HepG2 (cell line): ENCODE measurements around the gene CASZ1. TPM values are rescaled to one million over a fixed set of nuclear protein-coding genes. Genes with fewer than 3 reads are reported as not detected.

ENCODE experiments used
- AGO2 ChIP-seq: fragments of 200-400 bp; formaldehyde crosslinking; optimal IDR thresholded peaks from 2 replicates; pipeline ENCODE3; 2017; ENCODE audit warnings: mild to moderate bottlenecking, low read depth, low read length, moderate library complexity
- ARID4A ChIP-seq: sonication (generic); formaldehyde crosslinking; IDR thresholded peaks from 2 replicates; pipeline ENCODE4 v1.5.0; 2020; ENCODE audit warnings: mild to moderate bottlenecking, missing genetic modification reagents, borderline replicate concordance
- GFI1 ChIP-seq: sonication (generic); formaldehyde crosslinking; IDR thresholded peaks from 2 replicates; pipeline ENCODE4 v1.5.0; 2020; ENCODE audit warnings: missing genetic modification reagents, mild to moderate bottlenecking, borderline replicate concordance
- HMGA1 ChIP-seq: sonication (generic); formaldehyde crosslinking; conservative IDR thresholded peaks from 2 replicates; pipeline ENCODE4 v1.4.0; 2020; ENCODE audit warnings: missing genetic modification reagents
- LCORL ChIP-seq, 2 experiments: fragments of 450-650 bp in 1 of 2; sonication (generic) in 1 of 2; formaldehyde crosslinking in 1 of 2; IDR thresholded peaks; 2 replicates each; pipeline versions ENCODE4 v1.5.0 to v1.6.1; 2017 to 2020; ENCODE audit warnings: antibody characterized with exemption in 1 of 2, missing genetic modification reagents in 1 of 2
- MIER3 ChIP-seq: IDR thresholded peaks from 2 replicates; pipeline ENCODE4 v1.6.1; 2016; ENCODE audit warnings: missing compliant biosample characterization, borderline replicate concordance
- PPARG ChIP-seq: conservative IDR thresholded peaks from 2 replicates; pipeline ENCODE4 v1.6.1; 2016; ENCODE audit warnings: missing biosample characterization, missing genetic modification reagents
- RAD21 ChIP-seq: fragments of 450-650 bp; formaldehyde crosslinking; IDR thresholded peaks from 2 replicates; pipeline ENCODE4 v1.5.0; 2020; ENCODE audit warnings: mild to moderate bottlenecking
- RNF2 ChIP-seq: fragments of 450-650 bp; conservative IDR thresholded peaks from 2 replicates; pipeline ENCODE4 v1.6.1; 2016; ENCODE audit warnings: low read depth
- SNAI1 ChIP-seq: sonication (generic); formaldehyde crosslinking; IDR thresholded peaks from 2 replicates; pipeline ENCODE4 v1.5.0; 2020; ENCODE audit warnings: mild to moderate bottlenecking, missing genetic modification reagents, borderline replicate concordance
- STAT6 ChIP-seq: sonication (generic); formaldehyde crosslinking; IDR thresholded peaks from 2 replicates; pipeline ENCODE4 v1.4.0; 2020; ENCODE audit warnings: missing genetic modification reagents, mild to moderate bottlenecking, borderline replicate concordance
- TFE3 ChIP-seq: IDR thresholded peaks from 2 replicates; pipeline ENCODE4 v1.6.1; 2016
- ZBTB7A ChIP-seq: sonication (generic); formaldehyde crosslinking; IDR thresholded peaks from 2 replicates; pipeline ENCODE4 v1.8.0; 2022; ENCODE audit warnings: mild to moderate bottlenecking, missing genetic modification reagents
- ZFP90 ChIP-seq: sonication (generic); formaldehyde crosslinking; IDR thresholded peaks from 2 replicates; pipeline ENCODE4 v1.8.0; 2022; ENCODE audit warnings: missing genetic modification reagents, mild to moderate bottlenecking, inconsistent platforms, borderline replicate concordance
- ZNF224 ChIP-seq: sonication (generic); formaldehyde crosslinking; IDR thresholded peaks from 2 replicates; pipeline ENCODE4 v1.5.0; 2020; ENCODE audit warnings: mild to moderate bottlenecking, missing genetic modification reagents
- ZNF326 ChIP-seq: sonication (generic); formaldehyde crosslinking; IDR thresholded peaks from 2 replicates; pipeline ENCODE4 v1.4.0; 2020; ENCODE audit warnings: missing genetic modification reagents, borderline replicate concordance
- ZSCAN22 ChIP-seq: sonication (generic); formaldehyde crosslinking; IDR thresholded peaks from 2 replicates; pipeline ENCODE4 v1.4.0; 2020; ENCODE audit warnings: mild to moderate bottlenecking, missing genetic modification reagents
- polyA plus RNA-seq, 8 experiments: library from polyadenylated mRNA; depleted of rRNA in 3 of 8; stranded (reverse) in 7 of 8; unstranded in 1 of 8; fragments of >200 nt; fragmentation: Illumina TruSeq in 4 of 8; extraction: Trizol in 4 of 8; gene quantifications; 2 replicates each; pipeline versions ENCODE4 v1.2.1 to v1.2.3, GENCODE V29; 2011 to 2016; ENCODE audit warnings: low read depth in 4 of 8, missing spikeins in 1 of 8, mixed read lengths in 1 of 8; ENCODE audit not compliant: insufficient read depth in 1 of 8
- total RNA-seq, 5 experiments: library from RNA; depleted of rRNA; stranded (reverse); fragments of >200 nt; fragmentation: Illumina TruSeq; extraction: Trizol; gene quantifications; 2 replicates each; pipeline ENCODE4 v1.2.3, GENCODE V29; 2016; ENCODE audit warnings: low read depth in 1 of 5
- TF ChIP-seq, protein P1 (sequence below): sonication (generic); formaldehyde crosslinking; IDR thresholded peaks from 2 replicates; pipeline ENCODE4 v1.9.0; 2022; ENCODE audit warnings: low read depth, missing genetic modification reagents

The CASZ1 gene
- total and polyA plus RNA-seq, 2 of the 13 experiments (the other 11 are each of a cell fraction or from before 2014, with no cell fraction given) = 1.9 to 3.7 TPM

GRCh38 chr1:10685808-10686403, 110.5 kb downstream of the CASZ1 start (continued):
- TF ChIP-seq HMGA1 (CRISPR knock-in tag) = no peak
- TF ChIP-seq TFE3 (CRISPR knock-in tag) = 0 out of 2 replicates have a peak, but pooled peaks have one; percentile 8
- TF ChIP-seq GFI1 = peak; percentile 47; the same call in 1 of the 2 replicates
- no peak for TF ChIP-seq STAT6
- TF ChIP-seq ARID4A (CRISPR knock-in tag) = no peak; the same call in 1 of the 2 replicates
- TF ChIP-seq, protein P1, sequence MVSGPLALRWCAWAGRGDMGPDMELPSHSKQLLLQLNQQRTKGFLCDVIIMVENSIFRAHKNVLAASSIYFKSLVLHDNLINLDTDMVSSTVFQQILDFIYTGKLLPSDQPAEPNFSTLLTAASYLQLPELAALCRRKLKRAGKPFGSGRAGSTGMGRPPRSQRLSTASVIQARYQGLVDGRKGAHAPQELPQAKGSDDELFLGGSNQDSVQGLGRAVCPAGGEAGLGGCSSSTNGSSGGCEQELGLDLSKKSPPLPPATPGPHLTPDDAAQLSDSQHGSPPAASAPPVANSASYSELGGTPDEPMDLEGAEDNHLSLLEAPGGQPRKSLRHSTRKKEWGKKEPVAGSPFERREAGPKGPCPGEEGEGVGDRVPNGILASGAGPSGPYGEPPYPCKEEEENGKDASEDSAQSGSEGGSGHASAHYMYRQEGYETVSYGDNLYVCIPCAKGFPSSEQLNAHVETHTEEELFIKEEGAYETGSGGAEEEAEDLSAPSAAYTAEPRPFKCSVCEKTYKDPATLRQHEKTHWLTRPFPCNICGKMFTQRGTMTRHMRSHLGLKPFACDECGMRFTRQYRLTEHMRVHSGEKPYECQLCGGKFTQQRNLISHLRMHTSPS (CRISPR knock-in tag) = 0 out of 2 replicates have a peak, but pooled peaks have one; percentile 49
- TF ChIP-seq SNAI1 (CRISPR knock-in tag) = no peak
- no peak for TF ChIP-seq AGO2
- peak; percentile 42; the same call in 1 of the 2 replicates for TF ChIP-seq RNF2
- TF ChIP-seq ZSCAN22 = no peak; the same call in 1 of the 2 replicates
- TF ChIP-seq RAD21 = no peak
- TF ChIP-seq ZBTB7A (CRISPR knock-in tag) = peak; percentile 90
- TF ChIP-seq ZNF326 (CRISPR knock-in tag) = no peak
- no peak for TF ChIP-seq ZFP90 (CRISPR knock-in tag)
- peak; percentile 46; the same call in 1 of the 2 replicates for TF ChIP-seq MIER3 (CRISPR knock-in tag)
- TF ChIP-seq LCORL (IDR thresholded peaks at IDR 0.05) = no peak
- TF ChIP-seq LCORL (CRISPR knock-in tag; IDR thresholded peaks at IDR 0.05) = peak; percentile 67
- TF ChIP-seq ZNF224 (CRISPR knock-in tag) = no peak
- TF ChIP-seq PPARG = peak; percentile 63
